OCI-LY7 (cell line): ENCODE data around the gene STOM. TPM values are rescaled to one million over a fixed set of nuclear protein-coding genes. Genes with fewer than 3 reads are reported as not detected.

Experiments
- BruUV-seq: library from RNA; stranded (reverse); fragments of 400-500 nt; replicated peaks from 2 replicates; lab custom pipeline; 2021; lab: Mats Ljungman, UMichigan
- CTCF ChIA-PET: fragments of 300-600 bp; sonication (Branson Sonifier 250); formaldehyde crosslinking; loops from one replicate; lab custom pipeline; 2022; ENCODE audit warnings: antibody characterized with exemption; ENCODE audit not compliant: unreplicated experiment; lab: Charles Lee
- POLR2A ChIA-PET: fragments of 300-600 bp; sonication (Branson Sonifier 250); formaldehyde crosslinking; loops from one replicate; lab custom pipeline; 2022; ENCODE audit warnings: antibody characterized with exemption; lab: Charles Lee
- DNase-seq: peaks from one replicate; pipeline ENCODE4 v3.0.0-alpha.2; 2015; ENCODE audit warnings: low spot score
- H2AFZ ChIP-seq: fragments of 200-600 bp; sonication (generic), shearing (Covaris generic); 2 replicates; pipeline ENCODE4 v1.6.1; 2014; ENCODE audit warnings: mild to moderate bottlenecking, antibody characterized with exemption, low read length, moderate library complexity
- H3K27ac ChIP-seq: fragments of 200-600 bp; sonication (generic); 2 replicates; pipeline ENCODE4 v1.5.1; 2014; ENCODE audit warnings: mixed run types, low read depth, mild to moderate bottlenecking, moderate library complexity, low read length, inconsistent platforms; ENCODE audit not compliant: poor library complexity, severe bottlenecking
- H3K36me3 ChIP-seq: fragments of 200-600 bp; sonication (generic); 2 replicates; pipeline ENCODE4 v1.6.1; 2014; ENCODE audit warnings: mild to moderate bottlenecking, antibody characterized with exemption, low read length, moderate library complexity, mixed read lengths; ENCODE audit not compliant: insufficient read depth
- H3K4me1 ChIP-seq: fragments of 200-600 bp; sonication (generic); 2 replicates; pipeline ENCODE4 v1.5.1; 2014; ENCODE audit warnings: mild to moderate bottlenecking, low read length; ENCODE audit not compliant: insufficient read depth, poor library complexity, severe bottlenecking
- H3K4me2 ChIP-seq: fragments of 200-600 bp; sonication (generic); 2 replicates; pipeline ENCODE4 v1.6.1; 2014; ENCODE audit warnings: mild to moderate bottlenecking, low read length
- H3K4me3 ChIP-seq: fragments of 200-600 bp; sonication (generic); 2 replicates; pipeline ENCODE4 v1.5.1; 2014; ENCODE audit warnings: mild to moderate bottlenecking, low read depth, low read length; ENCODE audit not compliant: poor library complexity, severe bottlenecking
- H3K79me2 ChIP-seq: fragments of 200-600 bp; sonication (generic); 2 replicates; pipeline ENCODE4 v1.6.1; 2016; ENCODE audit warnings: low read depth, mild to moderate bottlenecking, low read length, moderate library complexity, mixed read lengths; ENCODE audit not compliant: insufficient read depth
- H3K9me2 ChIP-seq: fragments of 200-600 bp; sonication (generic); 2 replicates; pipeline ENCODE4 v1.6.1; 2016; ENCODE audit warnings: mild to moderate bottlenecking, low read length, mixed read lengths; ENCODE audit not compliant: insufficient read depth
- H3K9me3 ChIP-seq: fragments of 200-600 bp; sonication (generic); 2 replicates; pipeline ENCODE4 v1.6.1; 2014; ENCODE audit warnings: mild to moderate bottlenecking, mixed run types, low read length, mixed read lengths
- H4K20me1 ChIP-seq: fragments of 200-600 bp; sonication (generic); 2 replicates; pipeline ENCODE4 v1.6.1; 2014; ENCODE audit warnings: mild to moderate bottlenecking, antibody characterized with exemption, low read length, moderate library complexity, mixed read lengths; ENCODE audit not compliant: insufficient read depth
- EZH2phosphoT487 ChIP-seq: fragments of 200-600 bp; sonication (generic); IDR thresholded peaks from 2 replicates; pipeline ENCODE4 v1.6.1; 2018; ENCODE audit warnings: low read depth, borderline replicate concordance, mild to moderate bottlenecking, mixed run types, antibody characterized with exemption, low read length, moderate library complexity, mixed read lengths
- intact Hi-C: fragments of 100-400 bp; cut with micrococcal nuclease; formaldehyde crosslinking; loops from one replicate; pipeline ENCODE4 v1.10.0; 2022; ENCODE audit not compliant: unreplicated experiment
- total RNA-seq, 2 experiments: library from RNA; depleted of rRNA in 1 of 2; stranded (reverse); fragments of >200 nt in 1 of 2; shearing (Covaris generic) in 1 of 2; gene quantifications; 2 replicates each; pipeline ENCODE4 v1.2.3, GENCODE V29; 2014 to 2022
- TF ChIP-seq, protein P1 (sequence below): fragments of 200-600 bp; sonication (generic); conservative IDR thresholded peaks from 2 replicates; pipeline ENCODE4 v1.5.1; 2014; ENCODE audit warnings: mild to moderate bottlenecking, antibody characterized with exemption, low read length, moderate library complexity, mixed read lengths

Gene STOM
- total RNA-seq, 2 experiments from 2014 or later: 5.7 to 7.3 TPM

DNA sequence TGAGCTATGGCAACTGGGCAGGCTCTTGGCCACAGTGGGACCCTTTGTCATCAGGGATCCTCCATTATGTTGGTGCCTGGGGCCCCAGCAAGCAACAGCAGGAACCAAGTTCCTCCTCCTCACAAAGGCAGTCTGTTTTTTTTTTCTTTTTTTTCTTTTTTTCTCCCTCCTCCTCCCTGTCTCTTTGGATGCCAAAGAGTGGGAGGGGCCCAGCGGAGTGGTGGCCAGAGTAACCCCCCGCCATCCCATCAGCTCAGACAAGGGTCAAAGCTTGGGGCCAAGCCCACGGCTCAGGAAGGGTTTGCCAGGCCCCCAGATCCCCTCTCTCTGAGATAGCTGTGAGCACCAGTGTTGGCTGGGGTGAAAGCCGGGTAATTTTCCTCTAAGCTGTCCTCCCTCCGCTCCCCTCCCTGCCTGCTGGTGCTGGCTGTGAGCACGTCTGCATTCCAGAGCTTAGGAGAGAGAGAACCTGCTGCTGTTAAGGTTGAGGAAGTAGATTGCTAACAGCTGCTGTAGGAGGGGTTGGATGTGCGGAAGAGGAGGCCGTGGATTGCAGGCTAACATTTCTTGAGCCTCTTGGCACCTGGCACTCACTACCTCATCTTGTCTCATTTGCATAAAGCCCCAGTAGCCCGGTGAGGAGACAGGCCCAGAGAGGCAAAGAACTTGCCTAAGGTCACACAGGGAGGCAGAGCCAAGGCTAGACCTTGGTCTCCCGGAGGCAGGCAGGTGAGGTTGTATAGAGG lies 80.9 kb downstream of the STOM start:
- no peaks in the 10 kb centered on the region for H3K9me2 ChIP-seq
- no peaks in the 10 kb centered on the region for H4K20me1 ChIP-seq
- no TSS peak for BruUV-seq
- TF ChIP-seq EZH2phosphoT487: no peak
- TF ChIP-seq, protein P1, sequence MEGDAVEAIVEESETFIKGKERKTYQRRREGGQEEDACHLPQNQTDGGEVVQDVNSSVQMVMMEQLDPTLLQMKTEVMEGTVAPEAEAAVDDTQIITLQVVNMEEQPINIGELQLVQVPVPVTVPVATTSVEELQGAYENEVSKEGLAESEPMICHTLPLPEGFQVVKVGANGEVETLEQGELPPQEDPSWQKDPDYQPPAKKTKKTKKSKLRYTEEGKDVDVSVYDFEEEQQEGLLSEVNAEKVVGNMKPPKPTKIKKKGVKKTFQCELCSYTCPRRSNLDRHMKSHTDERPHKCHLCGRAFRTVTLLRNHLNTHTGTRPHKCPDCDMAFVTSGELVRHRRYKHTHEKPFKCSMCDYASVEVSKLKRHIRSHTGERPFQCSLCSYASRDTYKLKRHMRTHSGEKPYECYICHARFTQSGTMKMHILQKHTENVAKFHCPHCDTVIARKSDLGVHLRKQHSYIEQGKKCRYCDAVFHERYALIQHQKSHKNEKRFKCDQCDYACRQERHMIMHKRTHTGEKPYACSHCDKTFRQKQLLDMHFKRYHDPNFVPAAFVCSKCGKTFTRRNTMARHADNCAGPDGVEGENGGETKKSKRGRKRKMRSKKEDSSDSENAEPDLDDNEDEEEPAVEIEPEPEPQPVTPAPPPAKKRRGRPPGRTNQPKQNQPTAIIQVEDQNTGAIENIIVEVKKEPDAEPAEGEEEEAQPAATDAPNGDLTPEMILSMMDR: no peak
- no peaks in the 10 kb centered on the region for H3K79me2 ChIP-seq
- no peaks in the 10 kb centered on the region for H3K4me1 ChIP-seq
- ChIA-PET CTCF (no interaction called here), POLR2A (no interaction called here)
- no peak overlapping the region for H3K4me3 ChIP-seq
- H3K27ac ChIP-seq: no peak overlapping the region
- intact Hi-C loops: no loop called here
- no peak for DNase-seq
- no peak overlapping the region for H2AFZ ChIP-seq
- H3K4me2 ChIP-seq: no peak overlapping the region; the same call in 1 of the 2 replicates
- no peaks in the 10 kb centered on the region for H3K9me3 ChIP-seq
- H3K36me3 ChIP-seq: no peaks in the 10 kb centered on the region

Other genes starting within 250 kb of the STOM start
- gene RAB14, start 168.4 kb downstream of the STOM start, total RNA-seq (2014; rRNA removed; shearing (Covaris generic)): 8.1 and 8.6 TPM in 2 replicates
- 37.1 and 37.2 TPM in 2 replicates for gene RAB14, start 168.4 kb downstream of the STOM start, total RNA-seq (2022)
- 10.9 and 16.3 TPM in 2 replicates for gene GSN, start 102.1 kb downstream of the STOM start, total RNA-seq (2014; rRNA removed; shearing (Covaris generic))
- 13.4 and 15.3 TPM in 2 replicates for gene GSN, start 102.1 kb downstream of the STOM start, total RNA-seq (2022)
- gene GGTA1, start 129.6 kb upstream of the STOM start, total RNA-seq (2014; rRNA removed; shearing (Covaris generic)): not detected in 2 replicates
- gene GGTA1, start 129.6 kb upstream of the STOM start, total RNA-seq (2022): not detected in 2 replicates